Fibroblast of mammary gland (primary cell): Measurements from ENCODE around the gene ZNF846.
A peak's percentile ranks its signal among the peaks of the same experiment; 100 is the strongest.
"Not testable (repeated sequence)": the region's sequence is repeated elsewhere in the genome, so short reads cannot be mapped to it uniquely, and the experiment has no call there.

ENCODE experiments used
- DNase-seq: peaks from one replicate; pipeline ENCODE4 v3.0.0-alpha.2; 2010; ENCODE audit warnings: low read depth
- H3K4me3 ChIP-seq: 2 replicates; pipeline ENCODE4 v1.5.1; 2011; ENCODE audit warnings: low read depth, mild to moderate bottlenecking, low read length, moderate library complexity; ENCODE audit not compliant: control insufficient read depth
- TF ChIP-seq, protein P1 (sequence below): conservative IDR thresholded peaks from 2 replicates; pipeline ENCODE4 v1.5.1; 2011; ENCODE audit warnings: low read depth, low read length, inconsistent platforms; ENCODE audit not compliant: control insufficient read depth, insufficient read depth

Gene ZNF846

DNA sequence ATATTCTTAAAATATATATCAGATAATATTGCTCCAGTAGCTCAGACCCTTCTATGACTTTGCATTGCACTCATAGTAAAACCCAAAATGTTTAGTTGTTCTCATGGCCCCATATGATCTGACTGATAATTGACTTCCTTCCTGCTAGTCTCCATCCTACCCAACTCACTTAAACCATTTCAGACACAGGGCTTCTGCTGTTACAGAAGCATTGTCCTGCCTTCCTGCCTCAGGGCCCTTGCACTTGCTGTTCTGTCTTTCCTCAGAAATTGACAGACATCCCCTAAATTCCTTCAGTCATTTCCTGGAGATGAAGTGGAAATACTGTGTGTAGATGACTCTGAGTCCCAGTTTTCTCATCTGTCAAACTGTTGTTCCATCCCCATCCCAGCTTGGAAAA lies 30.6 kb upstream of the ZNF846 start:
- no peak overlapping the region for H3K4me3 ChIP-seq
- TF ChIP-seq, protein P1, sequence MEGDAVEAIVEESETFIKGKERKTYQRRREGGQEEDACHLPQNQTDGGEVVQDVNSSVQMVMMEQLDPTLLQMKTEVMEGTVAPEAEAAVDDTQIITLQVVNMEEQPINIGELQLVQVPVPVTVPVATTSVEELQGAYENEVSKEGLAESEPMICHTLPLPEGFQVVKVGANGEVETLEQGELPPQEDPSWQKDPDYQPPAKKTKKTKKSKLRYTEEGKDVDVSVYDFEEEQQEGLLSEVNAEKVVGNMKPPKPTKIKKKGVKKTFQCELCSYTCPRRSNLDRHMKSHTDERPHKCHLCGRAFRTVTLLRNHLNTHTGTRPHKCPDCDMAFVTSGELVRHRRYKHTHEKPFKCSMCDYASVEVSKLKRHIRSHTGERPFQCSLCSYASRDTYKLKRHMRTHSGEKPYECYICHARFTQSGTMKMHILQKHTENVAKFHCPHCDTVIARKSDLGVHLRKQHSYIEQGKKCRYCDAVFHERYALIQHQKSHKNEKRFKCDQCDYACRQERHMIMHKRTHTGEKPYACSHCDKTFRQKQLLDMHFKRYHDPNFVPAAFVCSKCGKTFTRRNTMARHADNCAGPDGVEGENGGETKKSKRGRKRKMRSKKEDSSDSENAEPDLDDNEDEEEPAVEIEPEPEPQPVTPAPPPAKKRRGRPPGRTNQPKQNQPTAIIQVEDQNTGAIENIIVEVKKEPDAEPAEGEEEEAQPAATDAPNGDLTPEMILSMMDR = no peak
- no peak for DNase-seq

- H3K4me3 ChIP-seq = no peak overlapping the region
- DNase-seq = no peak
- TF ChIP-seq, protein P1 = no peak
Observed at GRCh38 chr19:9797871-9798270, 29.3 kb upstream of the ZNF846 start.

GRCh38 chr19:9796113-9796773 lies 27.7 kb upstream of the ZNF846 start:
- TF ChIP-seq, protein P1 = peak; percentile 95
- DNase-seq = peak; percentile 93

GRCh38 chr19:9793071-9793591 lies 24.6 kb upstream of the ZNF846 start:
- DNase-seq = peak; percentile 54
- TF ChIP-seq, protein P1 = no peak
- H3K4me3 ChIP-seq = peak overlapping the region; percentile 84

More at GRCh38 chr19:9796113-9796773, 27.7 kb upstream of the ZNF846 start:
- no peak overlapping the region for H3K4me3 ChIP-seq

DNA sequence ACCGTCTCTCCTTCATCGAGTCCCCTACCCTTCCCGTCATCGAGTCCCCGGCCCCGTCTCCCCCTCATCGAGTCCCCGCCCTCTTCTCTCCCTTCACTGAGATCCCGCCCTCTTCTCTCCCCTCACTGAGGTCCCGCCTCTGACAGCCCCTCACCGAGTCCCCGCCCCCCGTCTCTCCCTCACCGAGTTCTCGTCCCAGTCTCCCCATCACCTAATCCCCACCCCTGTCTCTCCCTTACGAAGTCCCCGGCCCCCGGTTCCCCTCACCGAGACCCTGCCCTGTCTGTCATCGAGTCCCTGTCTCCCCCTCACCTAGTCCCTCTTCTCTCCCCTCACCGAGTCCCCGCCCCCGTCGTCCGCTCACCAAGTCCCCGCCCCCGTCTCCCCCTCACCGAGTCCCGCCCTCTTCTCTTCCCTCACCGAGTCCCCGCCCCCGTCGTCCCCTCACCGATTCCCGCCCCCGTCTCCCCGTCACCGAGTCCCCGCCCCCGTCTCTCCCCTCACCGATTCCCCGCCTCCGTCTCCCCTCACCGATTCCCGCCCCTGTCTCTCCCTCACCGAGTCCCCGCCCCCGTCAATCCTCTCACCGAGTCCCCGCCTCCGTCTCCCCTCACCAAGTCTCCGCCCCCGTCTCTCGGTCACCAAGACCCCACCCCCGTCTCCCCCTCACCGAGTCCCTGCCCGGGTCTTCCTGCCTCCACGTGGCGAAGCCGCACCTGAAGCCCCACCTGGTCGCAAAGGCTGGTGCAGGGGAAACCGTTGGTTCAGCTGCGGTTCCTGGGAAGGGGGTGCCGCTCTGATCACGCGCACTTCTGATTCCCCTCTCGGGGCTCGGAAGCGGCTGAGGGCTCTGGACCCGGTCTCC lies 23.9 kb upstream of the ZNF846 start:
- peak; percentile 90 for DNase-seq
- H3K4me3 ChIP-seq = peak overlapping the region; percentile 84
- TF ChIP-seq, protein P1 = no peak

GRCh38 chr19:9791552-9792205 lies 23.1 kb upstream of the ZNF846 start:
- TF ChIP-seq, protein P1 = no peak
- H3K4me3 ChIP-seq = peak overlapping the region; percentile 72
- DNase-seq = peak; percentile 90

DNA sequence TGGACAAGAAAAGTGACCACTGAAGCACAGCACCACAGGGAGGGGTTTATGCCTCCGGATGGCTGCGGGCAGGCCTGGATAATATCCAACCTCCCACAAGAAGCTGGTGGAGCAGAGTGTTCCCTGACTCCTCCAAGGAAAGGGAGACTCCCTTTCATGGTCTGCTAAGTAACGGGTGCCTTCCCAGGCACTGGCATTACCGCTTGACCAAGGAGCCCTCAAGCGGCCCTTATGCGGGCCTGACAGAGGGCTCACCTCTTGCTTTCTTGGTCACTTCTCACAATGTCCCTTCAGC lies 22.5 kb upstream of the ZNF846 start:
- not testable (repeated sequence) for DNase-seq, H3K4me3 ChIP-seq

GRCh38 chr19:9789579-9789978 lies 21.0 kb upstream of the ZNF846 start:
- not testable (repeated sequence) for DNase-seq

More at GRCh38 chr19:9789579-9789978, 21.0 kb upstream of the ZNF846 start:
- not testable (repeated sequence) for H3K4me3 ChIP-seq
